ENCODE measurements around the gene CDK14.

- no peak for TF ChIP-seq EZH2 (optimal IDR thresholded peaks at IDR 0.05; ENCODE audit: low read depth, low read length)
- TF ChIP-seq CTCF (IDR thresholded peaks at IDR 0.05; ENCODE audit: low read length), result no peak
- TF ChIP-seq EZH2phosphoT487 (IDR thresholded peaks at IDR 0.05; ENCODE audit: low read length), result no peak
Observed at GRCh38 chr7:91228927-91229558, 632.9 kb downstream of the CDK14 start.
